ENCODE results near the gene HTT-AS. TPM values are rescaled to one million over a fixed set of nuclear protein-coding genes. Genes with fewer than 3 reads are reported as not detected.
"Not testable (repeated sequence)": the region's sequence is repeated elsewhere in the genome, so short reads cannot be mapped to it uniquely, and the experiment has no call there.

Gene HTT-AS
- total RNA-seq, 4 donors from 2014 or later = not detected

GRCh38 chr4:3107271-3107670, 32.9 kb upstream of the HTT-AS start:
- intact Hi-C loops (cut with DNase I; ENCODE audit: low total_unique reads) = loop anchor here (10.0 kb wide), 1 partner anchor 338 kb away; the partner anchor contains the start of gene HGFAC
- WGBS, 2 donors = 86 to 88% methylated on average over 5 of the region's 5 CpGs
- no peak for DNase-seq (ENCODE audit: low spot score in 2 of 2)
- H3K4me3 ChIP-seq (ENCODE audit: low read depth, poor library complexity, severe bottlenecking) = no peak overlapping the region
- no peak for TF ChIP-seq POLR2A (IDR thresholded peaks at IDR 0.05)
- no peak for TF ChIP-seq CTCF (IDR thresholded peaks at IDR 0.05)

GRCh38 chr4:3106339-3107186, 32.2 kb upstream of the HTT-AS start:
- 0 to 2% methylated on average over 7 of the region's 7 CpGs for WGBS, 2 donors
- intact Hi-C loops (cut with DNase I; ENCODE audit: low total_unique reads) = loop anchor here (10.0 kb wide), 1 partner anchor 338 kb away; the partner anchor contains the start of gene HGFAC
- no peak overlapping the region for H3K4me3 ChIP-seq (ENCODE audit: low read depth, poor library complexity, severe bottlenecking)
- no peak for TF ChIP-seq POLR2A (IDR thresholded peaks at IDR 0.05)
- peak in 1 of 3 donors; percentile 52 for TF ChIP-seq CTCF (IDR thresholded peaks at IDR 0.05)
- DNase-seq (ENCODE audit: low spot score in 2 of 2) = peak; percentile 88 to 98

DNA sequence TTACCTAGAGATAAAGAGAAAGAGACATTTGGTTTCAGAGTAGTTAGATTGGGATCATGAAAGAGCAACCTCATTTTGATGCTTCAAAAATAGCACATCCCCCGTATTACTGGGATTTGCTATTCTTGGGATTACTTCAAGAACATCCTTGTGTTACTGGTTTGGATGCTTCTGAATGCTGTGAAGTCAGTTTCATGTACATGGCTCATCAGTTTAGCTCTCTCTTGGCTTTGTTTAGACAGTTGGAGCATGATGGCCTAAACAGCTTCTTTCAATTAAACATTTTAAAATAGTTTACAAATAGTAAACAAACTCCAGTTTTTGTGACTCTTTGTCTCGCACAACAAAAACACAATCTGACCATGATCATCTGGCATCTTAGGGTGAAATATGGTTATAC, 24.0 kb upstream of the HTT-AS start:
- no peak for TF ChIP-seq POLR2A (IDR thresholded peaks at IDR 0.05)
- TF ChIP-seq CTCF (IDR thresholded peaks at IDR 0.05) = no peak
- intact Hi-C loops (cut with DNase I; ENCODE audit: low total_unique reads) = no loop called here
- no peak overlapping the region for H3K4me3 ChIP-seq (ENCODE audit: low read depth, poor library complexity, severe bottlenecking)
- DNase-seq (ENCODE audit: low spot score in 2 of 2) = no peak
- WGBS, 2 donors = 51 to 59% methylated on average over 2 of the region's 2 CpGs

DNA sequence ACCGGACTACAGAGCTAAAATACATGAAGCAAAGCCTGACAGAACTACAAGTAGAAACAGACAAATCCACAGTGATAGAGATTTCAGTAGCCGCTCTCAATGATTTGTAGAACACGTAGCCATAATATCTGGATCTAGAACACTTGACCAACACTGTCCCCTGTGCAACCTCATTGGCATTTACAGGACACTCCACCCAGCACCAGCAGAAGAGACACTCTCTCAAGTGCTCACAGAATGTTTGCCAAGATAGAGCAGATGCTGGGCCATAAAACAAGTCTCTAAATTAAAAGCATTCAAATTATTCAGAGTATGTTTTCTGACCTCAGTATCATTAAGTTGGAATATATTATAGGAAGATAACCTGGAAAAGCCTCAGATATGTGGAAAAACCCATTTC, 21.9 kb upstream of the HTT-AS start:
- DNase-seq (ENCODE audit: low spot score in 2 of 2) = no peak
- H3K4me3 ChIP-seq (ENCODE audit: low read depth, poor library complexity, severe bottlenecking) = no peak overlapping the region
- 80 to 85% methylated on average over 3 of the region's 3 CpGs for WGBS, 2 donors
- intact Hi-C loops (cut with DNase I; ENCODE audit: low total_unique reads) = no loop called here
- TF ChIP-seq CTCF (IDR thresholded peaks at IDR 0.05) (no peak), POLR2A (IDR thresholded peaks at IDR 0.05) (no peak)

DNA sequence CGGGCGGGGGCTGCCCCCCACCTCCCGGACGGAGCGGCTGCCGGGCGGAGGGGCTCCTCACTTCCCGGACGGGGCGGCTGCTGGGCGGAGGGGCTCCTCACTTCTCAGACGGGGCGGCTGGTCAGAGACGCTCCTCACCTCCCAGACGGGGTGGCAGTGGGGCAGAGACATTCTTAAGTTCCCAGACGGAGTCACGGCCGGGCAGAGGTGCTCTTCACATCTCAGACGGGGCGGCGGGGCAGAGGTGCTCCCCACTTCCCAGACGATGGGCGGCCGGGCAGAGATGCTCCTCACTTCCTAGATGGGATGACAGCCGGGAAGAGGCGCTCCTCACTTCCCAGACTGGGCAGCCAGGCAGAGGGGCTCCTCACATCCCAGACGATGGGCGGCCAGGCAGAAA, 20.4 kb upstream of the HTT-AS start:
- intact Hi-C loops (cut with DNase I; ENCODE audit: low total_unique reads) = not testable (repeated sequence)
- peak in 1 of 2 donors; percentile 31 for DNase-seq (ENCODE audit: low spot score in 2 of 2)

GRCh38 chr4:3091464-3091863, 17.1 kb upstream of the HTT-AS start:
- WGBS, 2 donors = 72 to 74% methylated on average over 5 of the region's 5 CpGs
- intact Hi-C loops (cut with DNase I; ENCODE audit: low total_unique reads) = no loop called here
- DNase-seq (ENCODE audit: low spot score in 2 of 2) = no peak
- TF ChIP-seq POLR2A (IDR thresholded peaks at IDR 0.05) (no peak), CTCF (IDR thresholded peaks at IDR 0.05) (no peak)
- no peak overlapping the region for H3K4me3 ChIP-seq (ENCODE audit: low read depth, poor library complexity, severe bottlenecking)

More for the DNA sequence above, 20.4 kb upstream of the HTT-AS start:
- 97 to 98% methylated on average over 20 to 25 of the region's 28 CpGs for WGBS, 2 donors
- not testable (repeated sequence) for H3K4me3 ChIP-seq (ENCODE audit: low read depth, poor library complexity, severe bottlenecking)
